PC-9 (cell line): ENCODE results near the gene FEZ2.

Experiments used
- CTCF ChIP-seq: fragments of 200-600 bp; sonication (generic); conservative IDR thresholded peaks from 2 replicates; pipeline ENCODE4 v1.6.1; 2017; ENCODE audit warnings: mixed run types, antibody characterized with exemption, mild to moderate bottlenecking, moderate library complexity
- EZH2 ChIP-seq: fragments of 200-600 bp; sonication (generic); IDR thresholded peaks from 2 replicates; pipeline ENCODE4 v1.8.0; 2017; ENCODE audit warnings: antibody characterized with exemption, low read depth

- TF ChIP-seq CTCF (no peak), EZH2 (no peak)
Measured at GRCh38 chr2:36562240-36562639, 35.7 kb downstream of the FEZ2 start.
